GM18517 (cell line): ENCODE measurements around the gene PTX4.

Experiments used
- ATAC-seq: cut with Tn5 transposase; IDR thresholded peaks from one replicate; pipeline ENCODE4 v1.9.1; 2021; ENCODE audit warnings: mild to moderate bottlenecking, moderate library complexity; ENCODE audit not compliant: unreplicated experiment

The PTX4 gene

DNA sequence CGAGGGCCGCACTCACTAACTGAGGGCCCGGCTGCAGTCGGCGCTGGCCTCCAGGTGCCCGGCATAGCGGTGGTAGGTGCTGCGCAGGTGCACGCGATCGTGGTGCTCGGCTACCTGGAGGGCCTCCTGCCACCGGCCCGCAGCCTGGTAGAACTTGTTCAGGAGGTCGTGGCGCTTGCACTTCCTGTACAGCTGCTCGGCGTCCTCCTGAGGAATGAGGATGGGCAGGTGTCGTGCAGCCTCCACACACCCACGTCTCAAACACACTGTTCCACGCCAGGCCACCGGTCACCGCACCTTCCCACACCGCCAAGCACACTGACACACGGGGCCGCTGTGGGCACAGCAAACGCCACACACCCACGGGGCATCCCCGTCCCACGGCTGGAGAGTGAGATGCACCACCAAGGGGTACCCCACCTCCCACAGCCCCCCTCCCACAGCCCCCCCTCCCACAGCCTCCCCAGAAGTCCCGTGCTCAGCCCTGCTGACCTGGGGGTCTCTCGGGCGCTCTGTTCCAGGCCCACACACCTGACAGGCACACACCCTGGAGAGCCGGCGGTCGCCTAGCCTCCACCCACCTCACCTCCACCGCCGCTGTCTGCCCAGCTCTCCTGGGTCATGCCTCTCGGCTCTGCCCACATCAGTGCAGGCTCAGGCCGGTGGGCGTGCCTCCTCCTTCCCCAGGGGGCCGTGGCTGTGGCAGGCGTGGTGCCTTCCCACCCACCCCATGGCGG lies 37.3 kb upstream of the PTX4 start:
- no peak for ATAC-seq

DNA sequence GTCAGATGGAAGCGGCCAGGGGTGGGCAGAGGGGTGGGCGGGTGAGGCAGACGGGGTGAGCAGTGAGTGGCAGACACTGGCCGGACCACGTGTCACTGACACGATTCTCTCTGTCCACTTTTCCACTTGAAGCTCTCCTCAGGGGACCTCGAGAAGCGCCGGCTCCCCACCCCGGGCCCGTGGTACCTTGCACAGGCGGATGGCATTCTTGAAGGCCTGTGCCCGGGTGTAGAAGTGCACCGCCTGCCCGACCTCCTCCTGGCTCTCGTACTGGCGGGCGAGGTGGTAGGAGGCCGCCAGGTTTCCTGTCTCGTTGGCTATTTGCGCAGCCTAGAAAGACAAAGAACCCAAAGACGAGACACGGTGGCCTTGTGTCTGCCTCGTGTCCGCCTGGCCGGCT lies 35.6 kb upstream of the PTX4 start:
- no peak for ATAC-seq

- ATAC-seq = no peak
Observed at GRCh38 chr16:1523581-1524245, 35.0 kb upstream of the PTX4 start.

- ATAC-seq = no peak
Observed at GRCh38 chr16:1520461-1520860, 31.7 kb upstream of the PTX4 start.

DNA sequence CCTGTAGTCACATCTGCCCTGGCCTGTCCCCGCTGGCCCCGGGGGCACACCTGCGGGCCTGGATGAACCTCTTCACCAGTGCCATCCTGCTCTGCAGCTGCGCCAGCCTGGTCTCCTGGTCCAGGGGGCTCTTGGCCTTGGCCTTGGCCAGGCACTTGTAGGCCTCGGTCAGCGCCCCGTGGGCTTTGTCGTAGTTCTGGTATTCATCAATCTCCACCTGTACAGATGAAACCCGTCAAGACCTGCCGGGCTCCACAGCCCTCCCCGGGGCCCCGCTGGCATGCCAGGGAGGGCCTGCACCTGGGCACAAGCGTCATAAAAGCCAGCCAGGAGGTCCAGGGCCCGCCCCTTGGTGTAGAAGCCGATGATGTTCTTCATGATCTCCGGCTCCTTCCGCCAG lies 31.1 kb upstream of the PTX4 start:
- no peak for ATAC-seq

DNA sequence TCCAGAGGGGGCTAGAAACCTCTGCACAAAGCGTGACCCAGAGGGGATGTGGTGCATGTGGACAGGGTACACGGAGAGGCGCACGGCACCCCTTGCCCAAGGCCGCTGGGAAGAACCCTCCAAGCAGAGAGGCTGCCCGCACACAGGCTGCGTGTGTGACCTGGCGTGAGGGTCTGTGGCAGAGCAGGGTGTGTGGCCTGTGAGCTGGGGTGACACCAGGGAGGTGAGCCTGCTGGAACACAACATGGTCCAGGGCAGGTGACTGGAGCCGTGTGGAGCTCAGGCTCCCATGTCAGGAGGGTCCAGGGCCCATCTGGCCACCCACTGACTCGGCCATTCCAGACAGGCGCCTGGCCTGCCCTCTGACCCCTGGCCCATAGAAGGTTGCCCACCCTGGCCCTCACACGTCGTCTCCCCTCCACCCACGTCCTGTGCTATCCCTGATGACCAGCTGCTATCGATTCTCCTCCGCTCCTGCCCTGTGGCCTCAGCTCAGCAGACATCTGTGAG lies 29.9 kb upstream of the PTX4 start:
- no peak for ATAC-seq

GRCh38 chr16:1514507-1514906 lies 25.8 kb upstream of the PTX4 start:
- ATAC-seq = no peak

- ATAC-seq = no peak
Observed at GRCh38 chr16:1512774-1513173, 24.0 kb upstream of the PTX4 start.

DNA sequence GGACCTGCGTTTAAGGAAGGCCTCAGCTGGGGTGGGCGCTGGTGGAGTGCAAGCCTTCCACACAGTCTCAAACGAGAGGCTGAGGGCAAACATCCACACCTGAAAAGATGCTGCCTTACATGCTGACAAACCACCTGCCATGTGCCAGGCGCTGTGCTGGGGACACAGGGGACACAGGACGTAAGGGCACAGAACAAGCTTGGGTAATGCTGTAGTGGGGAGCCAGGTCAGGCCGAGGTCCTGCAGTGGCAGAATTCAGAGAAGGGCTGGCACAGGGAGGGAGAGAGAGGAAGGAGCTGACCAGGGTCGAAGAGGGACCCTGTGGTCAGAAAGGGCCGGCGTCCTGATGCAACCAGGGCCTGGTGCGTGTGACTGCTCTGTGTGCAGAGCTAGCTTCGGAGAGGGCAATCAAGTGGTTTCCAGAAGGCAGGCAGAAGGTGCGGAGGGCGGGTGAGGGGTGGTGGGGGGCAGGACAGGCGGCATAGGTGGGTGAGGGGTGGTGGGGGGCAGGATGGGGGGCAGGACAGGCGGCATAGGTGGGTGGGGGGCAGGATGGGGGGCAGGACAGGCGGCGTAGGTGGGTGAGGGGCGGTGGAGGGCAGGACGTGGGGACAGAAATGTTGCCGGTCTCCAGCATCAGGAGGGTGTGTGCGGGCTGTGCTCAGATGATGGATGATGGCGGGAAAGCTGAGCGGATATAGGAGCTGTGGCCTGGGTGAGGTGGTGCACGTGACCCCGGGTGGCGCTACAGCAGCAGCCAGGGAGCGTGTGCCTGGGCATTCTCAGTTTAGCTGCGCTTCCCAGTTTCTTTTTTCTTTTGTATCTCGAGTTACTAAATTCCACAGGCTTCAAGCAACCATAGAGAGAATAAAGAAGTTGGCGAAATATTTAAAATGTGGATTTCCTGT lies 23.2 kb upstream of the PTX4 start:
- ATAC-seq = no peak

GRCh38 chr16:1510941-1511351 lies 22.2 kb upstream of the PTX4 start:
- no peak for ATAC-seq

- ATAC-seq = no peak
Observed at GRCh38 chr16:1510272-1510671, 21.5 kb upstream of the PTX4 start.

GRCh38 chr16:1509307-1510221 lies 20.8 kb upstream of the PTX4 start:
- no peak for ATAC-seq

GRCh38 chr16:1508494-1509187 lies 19.9 kb upstream of the PTX4 start:
- no peak for ATAC-seq

DNA sequence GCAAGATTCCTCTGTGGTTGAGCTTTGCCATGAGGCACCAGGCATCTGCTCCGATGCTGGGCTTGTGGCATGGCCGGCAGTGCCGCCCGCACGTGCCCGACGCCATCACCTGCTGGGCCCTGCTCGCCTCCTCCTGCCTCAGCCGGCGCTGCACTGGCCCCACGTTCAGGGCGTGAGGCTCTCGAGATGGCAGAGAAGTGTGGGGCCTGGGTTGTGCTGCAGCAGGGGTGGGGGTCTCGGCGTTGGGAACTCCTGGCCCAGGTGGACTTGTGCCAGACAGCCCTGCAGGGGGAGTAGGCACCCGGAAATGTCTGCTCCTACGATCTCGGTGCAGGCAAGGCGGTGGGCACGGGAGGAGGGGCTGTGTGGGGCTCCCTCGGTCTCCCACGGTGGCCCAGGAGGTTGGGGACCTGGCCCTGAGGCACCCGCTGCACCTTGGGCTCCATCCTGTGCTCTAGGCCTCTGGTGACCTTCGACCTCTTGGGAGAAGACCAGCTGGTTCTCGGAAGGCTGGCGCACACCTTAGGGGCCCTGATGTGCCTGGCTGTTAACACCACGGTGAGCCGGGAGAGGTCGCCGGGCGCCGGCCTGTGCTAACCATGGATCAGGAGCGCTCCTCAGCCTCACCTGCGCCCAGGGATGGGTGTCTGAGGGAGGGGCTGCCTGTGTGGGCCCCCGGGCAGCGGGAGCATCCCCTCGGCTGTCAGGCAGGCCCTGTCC lies 17.9 kb upstream of the PTX4 start:
- no peak for ATAC-seq

DNA sequence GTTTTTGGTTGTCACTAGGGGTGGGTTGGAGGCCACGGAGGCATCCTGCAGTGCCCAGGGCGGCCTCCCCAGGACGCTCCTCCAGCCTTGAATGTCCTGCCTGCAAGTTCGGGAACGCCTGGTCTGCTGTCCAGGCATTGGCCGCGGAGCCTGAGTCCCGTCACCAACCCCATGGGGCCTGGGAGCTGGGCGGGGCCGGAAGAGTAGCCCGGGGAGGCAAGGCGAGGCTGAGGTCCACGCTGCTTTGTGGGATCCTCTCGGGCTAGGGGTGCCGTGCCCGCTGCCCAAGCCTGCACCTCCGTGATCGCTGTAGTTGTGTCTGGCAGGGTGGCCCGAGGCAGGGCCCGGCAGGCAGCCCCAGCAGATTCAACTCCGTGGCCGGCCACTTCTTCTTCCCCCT lies 17.2 kb upstream of the PTX4 start:
- ATAC-seq = no peak

GRCh38 chr16:1505073-1505844 lies 16.5 kb upstream of the PTX4 start:
- no peak for ATAC-seq

DNA sequence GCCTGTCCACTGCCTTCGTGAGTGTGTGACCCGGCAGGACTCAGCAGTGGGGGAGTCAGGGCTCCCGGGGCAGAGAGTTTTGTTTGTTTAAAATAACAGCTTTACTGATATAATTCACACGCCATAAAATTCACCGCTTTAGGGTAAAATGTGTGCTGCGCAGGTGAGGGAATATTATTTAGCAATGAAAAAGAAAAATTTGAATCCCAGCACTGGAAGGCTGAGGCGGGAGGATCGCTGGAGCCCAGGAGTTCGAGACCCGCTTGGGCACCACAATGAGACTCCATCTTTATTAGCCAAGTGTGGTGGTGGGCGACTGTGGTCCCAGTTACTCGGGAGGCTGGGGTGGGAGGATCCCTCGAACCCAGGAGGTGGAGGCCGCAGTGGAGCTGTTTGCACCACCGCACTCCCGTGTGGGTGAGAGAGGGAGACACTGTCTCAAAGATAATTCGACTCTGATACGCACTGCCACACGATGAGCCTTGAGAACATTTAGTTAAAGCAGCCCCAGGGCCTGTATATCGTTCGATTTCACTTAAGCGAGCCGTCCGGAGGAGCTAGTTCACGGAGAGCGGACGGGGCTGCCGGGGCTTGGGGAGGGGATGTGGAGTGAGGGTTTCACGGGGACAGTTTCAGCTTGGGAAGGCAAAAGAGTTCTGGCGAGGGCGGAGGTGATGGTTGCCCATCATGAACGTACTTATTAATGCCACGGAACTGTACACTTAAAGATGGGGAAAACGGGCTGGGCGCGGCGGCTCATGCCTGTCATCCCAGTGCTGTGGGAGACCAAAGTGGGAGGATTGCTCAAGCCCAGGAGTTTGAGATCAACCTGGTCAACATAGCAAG lies 14.6 kb upstream of the PTX4 start:
- ATAC-seq = no peak
